Naive thymus-derived CD8-positive, alpha-beta T cell (primary cell): ENCODE measurements around the gene MED14. TPM values are rescaled to one million over a fixed set of nuclear protein-coding genes. Genes with fewer than 3 reads are reported as not detected.
A peak's percentile ranks its signal among the peaks of the same experiment; 100 is the strongest.
"Not testable (repeated sequence)": the region's sequence is repeated elsewhere in the genome, so short reads cannot be mapped to it uniquely, and the experiment has no call there.

Source experiments
- ATAC-seq, 2 donors: fragments of 150-1000 bp; cut with Tn5 transposase in 1 of 2; sonication (Bioruptor Pico), chemical (Tn5 transposase) in 1 of 2; 1 replicate in 1 of 2; 2 replicates in 1 of 2; pipeline ENCODE4 v1.10.0; 2021; ENCODE audit warnings: mild to moderate bottlenecking in 2 of 2, moderate library complexity in 2 of 2
- POLR2A ChIA-PET: fragments of 350-600 bp; sonication (Branson Sonifier 250); formaldehyde crosslinking; loops from one replicate; lab custom pipeline; 2021; ENCODE audit warnings: antibody characterized with exemption; lab: Charles Lee
- DNase-seq, 10 donors: peaks; one replicate each; pipeline versions ENCODE4 v3.0.0 to v3.0.0-alpha.2; 2020 to 2022
- H3K27ac Mint-ChIP-seq, 10 donors: one replicate each; pipeline ENCODE4 v1.8.0; 2020 to 2022; ENCODE audit warnings: mild to moderate bottlenecking in 10 of 10, mixed read lengths in 10 of 10, moderate library complexity in 4 of 10, inconsistent platforms in 1 of 10
- H3K27me3 Mint-ChIP-seq, 5 donors: one replicate each; pipeline ENCODE4 v1.8.0; 2021 to 2022; ENCODE audit warnings: mixed read lengths in 5 of 5
- H3K36me3 Mint-ChIP-seq, 3 donors: one replicate each; pipeline ENCODE4 v1.8.0; 2020 to 2022; ENCODE audit warnings: mixed read lengths in 3 of 3, mild to moderate bottlenecking in 2 of 3, inconsistent platforms in 1 of 3
- H3K4me1 Mint-ChIP-seq, 4 donors: one replicate each; pipeline ENCODE4 v1.8.0; 2021 to 2022; ENCODE audit warnings: mixed read lengths in 4 of 4
- H3K4me3 Mint-ChIP-seq, 10 donors: one replicate each; pipeline ENCODE4 v1.8.0; 2020 to 2022; ENCODE audit warnings: mild to moderate bottlenecking in 10 of 10, mixed read lengths in 10 of 10, moderate library complexity in 6 of 10, inconsistent platforms in 1 of 10
- H3K9me3 Mint-ChIP-seq, 9 donors: one replicate each; pipeline ENCODE4 v1.8.0; 2020 to 2022; ENCODE audit warnings: mixed read lengths in 9 of 9, mild to moderate bottlenecking in 3 of 9, inconsistent platforms in 1 of 9, moderate library complexity in 1 of 9
- polyA plus RNA-seq, 3 donors: library from polyadenylated mRNA; unstranded; fragments of 300-500 nt; fragmentation: Illumina TruSeq; gene quantifications; one replicate each; pipeline ENCODE4 v1.2.3, GENCODE V29; 2021
- total RNA-seq, 8 experiments: library from RNA in 2 of 8; stranded (reverse) in 2 of 8; gene quantifications; one replicate each; pipeline ENCODE4 v1.2.3 and lab custom pipeline; 2021 to 2026

Gene MED14
- total RNA-seq (10 to 100 TPM; 37.2 to 42.0 TPM), polyA plus RNA-seq (10 to 100 TPM in 1 of 3 donors, 1 to 10 TPM in 2; 6.0 to 11.7 (median 6.7) TPM), total RNA-seq (lab: John Stamatoyannopoulos, UW) (26.6 to 61.0 (median 47.9) reads per million in 6 experiments)

DNA sequence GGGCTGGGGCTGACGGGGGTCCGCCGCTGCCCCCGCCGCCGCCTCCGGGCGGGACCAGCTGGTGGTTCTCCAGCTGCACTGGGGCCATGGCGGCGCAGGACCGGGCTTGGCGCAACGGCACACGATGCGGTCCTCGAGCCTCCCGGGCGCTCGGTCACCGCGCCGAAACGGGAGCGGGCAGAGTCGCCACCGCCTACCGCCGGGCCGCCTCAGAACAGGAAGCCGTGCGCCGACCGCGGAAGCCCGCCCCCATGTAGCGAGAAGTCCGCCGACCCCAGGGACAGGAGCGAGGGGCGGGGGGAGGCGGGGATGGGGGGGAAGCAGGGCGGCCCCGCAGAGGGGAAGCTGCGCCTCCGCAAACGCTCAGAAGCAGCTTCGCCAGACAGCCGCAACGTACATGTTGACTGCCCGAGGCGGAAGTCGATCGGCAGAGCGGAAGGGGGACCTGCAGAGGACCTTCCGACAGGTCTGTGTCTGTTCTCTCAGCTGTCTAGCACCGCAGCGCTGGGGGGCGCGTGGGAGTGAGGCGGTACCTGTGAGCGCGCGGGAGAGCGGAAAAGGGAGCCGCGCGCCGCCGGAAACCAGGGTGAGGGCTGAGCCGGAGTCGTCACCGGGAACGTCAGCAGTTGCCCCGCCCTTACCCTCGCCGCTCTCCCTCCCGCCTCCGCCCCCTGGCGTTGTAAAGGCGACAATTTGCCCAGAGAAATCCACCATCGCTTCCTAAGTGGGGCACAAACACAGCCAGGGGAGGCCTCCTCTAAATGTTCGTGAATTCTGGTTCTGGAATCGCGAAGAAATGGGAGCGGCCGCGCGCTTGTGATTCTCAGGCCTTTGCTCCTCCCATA, at the start of gene MED14:
Gene MED14, minus strand, starts transcription at position 218 of the 845 bp plus-strand sequence. Its CDS starts 130 bp downstream, at position 88.
- H3K4me1 Mint-ChIP-seq: peaks cover 13 to 54% (median 47%) of the 10 kb centered on the region in 4 donors
- peak; percentile 83 to 98 (median 93) for DNase-seq
- peak within 1 kb of the TSS; percentile 91 to 99 (median 92) for H3K4me3 Mint-ChIP-seq
- POLR2A ChIA-PET: interaction anchor here (0.5 to 2.3 kb wide), 11 partner anchors 8 to 598 kb away, joined by 3 to 12 read pairs (median 4); partner anchors contain the start of genes ATP6AP2, CXorf38, DDX3X and USP9X
- H3K27me3 Mint-ChIP-seq: no peaks in the 10 kb centered on the region
- peak within 1 kb of the TSS; percentile 94 to 99 (median 98) for H3K27ac Mint-ChIP-seq
- H3K36me3 Mint-ChIP-seq: no peaks in the 10 kb centered on the region
- no peaks in the 10 kb centered on the region for H3K9me3 Mint-ChIP-seq
- peak; percentile 89 to 91 for ATAC-seq

DNA sequence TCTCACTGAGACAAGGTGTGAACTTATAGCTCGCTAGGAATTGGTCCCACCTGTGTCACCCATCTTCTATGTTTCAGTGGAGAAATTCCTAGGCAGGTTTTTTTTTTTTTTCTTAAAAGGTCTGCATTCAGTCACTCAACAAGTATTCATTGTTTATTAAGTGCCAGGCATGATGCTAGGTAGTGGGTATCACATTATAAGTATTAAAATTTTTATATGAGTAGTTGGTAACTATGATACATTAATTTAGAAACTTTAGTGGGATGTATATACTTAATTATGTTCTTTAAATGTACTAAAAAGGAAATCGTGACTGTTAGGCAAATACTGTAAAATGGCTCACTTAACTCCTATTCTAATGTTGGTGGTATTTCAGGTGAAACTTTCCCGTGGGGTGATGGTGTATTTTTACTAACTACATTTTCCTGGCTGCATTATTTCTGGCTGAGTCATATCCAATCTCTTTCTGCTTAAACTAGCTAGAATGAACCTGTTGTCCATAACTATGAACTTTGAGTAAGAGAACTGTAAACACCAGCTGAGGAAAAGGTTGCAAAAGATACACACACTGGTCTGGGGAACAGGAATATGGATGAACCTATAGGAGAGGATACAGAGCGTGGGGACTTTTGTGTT, 49.3 kb upstream of the MED14 start:
- Mint-ChIP-seq H3K4me3 (no peak overlapping the region), H3K9me3 (peaks cover 0 to 1% (median 0%) of the 10 kb centered on the region in 9 donors), H3K27me3 (no peaks in the 10 kb centered on the region), H3K36me3 (no peaks in the 10 kb centered on the region), H3K27ac (no peak overlapping the region), H3K4me1 (no peaks in the 10 kb centered on the region)
- POLR2A ChIA-PET: no interaction called here
- DNase-seq (no peak), ATAC-seq (no peak)

DNA sequence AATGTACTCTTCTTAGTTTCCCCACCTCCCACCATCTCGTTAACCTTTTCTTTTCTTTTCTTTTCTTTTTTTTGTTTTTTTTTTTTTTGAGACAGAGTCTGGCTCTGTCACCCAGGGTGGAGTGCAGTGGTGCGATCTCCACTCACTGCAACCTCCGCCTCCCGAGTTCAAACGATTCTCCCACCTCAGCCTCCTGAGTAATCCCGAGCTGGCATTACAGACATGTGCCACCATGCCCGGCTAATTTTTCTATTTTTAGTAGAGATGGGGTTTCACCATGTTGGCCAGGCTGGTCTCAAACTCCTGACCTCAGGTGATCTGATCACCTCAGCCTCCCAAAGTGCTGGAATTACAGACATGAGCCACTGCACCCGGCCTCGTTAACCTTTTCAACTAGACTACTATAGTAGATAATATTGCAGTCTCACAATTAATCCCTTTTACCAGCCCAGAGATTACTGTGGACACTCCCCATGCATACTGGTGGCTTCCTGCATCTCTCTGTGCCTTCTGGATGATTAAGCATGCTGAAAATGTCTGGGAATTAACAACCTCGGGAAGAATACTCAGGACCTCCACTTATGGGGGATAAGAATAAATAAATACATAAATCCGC, 47.4 kb upstream of the MED14 start:
- H3K27ac Mint-ChIP-seq, POLR2A ChIA-PET, H3K4me3 Mint-ChIP-seq, H3K9me3 Mint-ChIP-seq, H3K4me1 Mint-ChIP-seq, ATAC-seq, H3K36me3 Mint-ChIP-seq, DNase-seq, H3K27me3 Mint-ChIP-seq: not testable (repeated sequence)

DNA sequence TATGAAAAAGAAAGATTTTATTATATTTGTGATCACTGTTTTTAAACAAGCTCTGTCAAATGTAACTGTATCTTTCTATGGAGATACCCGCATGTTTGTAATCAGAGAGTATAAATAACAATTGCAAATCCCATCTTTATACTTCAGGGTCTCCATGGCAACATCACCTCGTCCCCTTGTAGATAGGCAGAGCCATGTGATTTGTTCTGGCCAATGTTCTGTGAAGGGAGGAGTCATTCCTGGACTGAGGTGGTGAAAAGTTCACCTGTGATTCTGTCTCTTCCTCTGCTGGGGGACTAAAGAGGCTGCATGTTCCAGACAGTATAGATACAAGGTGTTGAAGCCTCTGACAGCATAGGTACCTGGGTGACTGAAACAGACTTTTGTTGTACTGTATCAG, 45.6 kb upstream of the MED14 start:
- no peak overlapping the region for H3K27ac Mint-ChIP-seq
- ATAC-seq: peak in 1 of 2 donors; percentile 50
- H3K4me3 Mint-ChIP-seq: no peak overlapping the region
- POLR2A ChIA-PET: no interaction called here
- peaks cover 0 to 4% (median 0%) of the 10 kb centered on the region in 5 donors for H3K27me3 Mint-ChIP-seq
- no peaks in the 10 kb centered on the region for H3K36me3 Mint-ChIP-seq
- DNase-seq: no peak
- H3K4me1 Mint-ChIP-seq: no peaks in the 10 kb centered on the region
- H3K9me3 Mint-ChIP-seq: no peaks in the 10 kb centered on the region

DNA sequence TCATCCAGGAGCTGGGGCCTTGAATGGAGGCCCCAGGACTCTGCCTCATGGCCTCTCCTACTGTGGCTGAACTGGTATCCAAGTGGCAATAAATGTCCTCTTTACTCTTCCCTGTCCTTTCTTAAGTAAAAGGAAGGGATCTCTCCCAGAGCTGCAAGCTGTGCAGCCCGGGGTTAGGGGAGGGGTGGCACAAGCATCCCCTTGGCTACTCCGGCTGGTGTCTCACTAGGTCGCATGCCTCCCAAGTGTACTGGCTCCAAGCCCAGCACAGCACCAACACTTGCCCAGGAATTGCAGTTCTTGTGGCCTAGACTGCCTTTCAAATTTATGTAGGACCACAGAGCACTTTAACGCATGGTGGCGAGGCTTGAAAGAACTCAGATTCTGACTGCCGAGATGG, 44.7 kb upstream of the MED14 start:
- no peak for DNase-seq
- no peak overlapping the region for H3K4me3 Mint-ChIP-seq
- no peak overlapping the region for H3K27ac Mint-ChIP-seq
- POLR2A ChIA-PET: no interaction called here
- peaks cover 0 to 4% (median 0%) of the 10 kb centered on the region in 5 donors for H3K27me3 Mint-ChIP-seq
- no peaks in the 10 kb centered on the region for H3K4me1 Mint-ChIP-seq
- no peaks in the 10 kb centered on the region for H3K36me3 Mint-ChIP-seq
- H3K9me3 Mint-ChIP-seq: no peaks in the 10 kb centered on the region
- ATAC-seq: no peak

DNA sequence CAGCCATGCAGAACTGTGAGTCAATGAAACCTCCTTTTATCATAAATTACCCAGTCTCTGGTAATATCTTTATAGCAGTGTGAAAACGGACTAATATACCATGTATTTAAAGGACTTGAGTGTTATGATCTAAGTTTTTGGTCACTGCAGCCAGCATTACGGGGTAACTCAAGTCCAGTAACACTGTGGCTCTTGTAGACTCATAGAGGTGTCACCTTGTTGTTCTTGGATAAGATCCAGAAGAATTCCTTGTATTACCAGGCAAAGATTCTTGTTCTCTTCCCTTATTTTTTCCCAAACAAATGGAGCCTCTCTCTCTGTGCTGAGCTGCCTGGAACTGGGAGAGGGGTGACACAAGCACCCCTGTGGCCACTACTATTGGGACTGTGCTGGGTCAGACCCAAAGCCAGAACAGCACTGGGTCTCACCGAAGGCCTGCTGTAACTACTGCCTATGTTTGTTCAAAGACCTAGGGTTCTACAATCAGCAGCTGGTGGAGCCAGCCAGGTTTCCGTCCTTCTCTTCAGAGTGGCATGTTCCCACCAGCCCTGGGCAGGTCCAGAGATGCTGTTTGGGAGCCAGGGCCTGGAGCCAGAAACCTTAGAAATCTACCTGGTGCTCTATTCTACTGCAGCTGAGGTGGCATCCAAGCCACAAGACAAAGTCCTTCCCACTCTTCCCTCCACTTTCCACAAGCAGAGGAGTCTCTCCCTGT, 43.7 kb upstream of the MED14 start:
- no peak for DNase-seq
- no peaks in the 10 kb centered on the region for H3K4me1 Mint-ChIP-seq
- POLR2A ChIA-PET: no interaction called here
- H3K9me3 Mint-ChIP-seq: no peaks in the 10 kb centered on the region
- no peak overlapping the region for H3K27ac Mint-ChIP-seq
- ATAC-seq: no peak
- H3K36me3 Mint-ChIP-seq: no peaks in the 10 kb centered on the region
- H3K27me3 Mint-ChIP-seq: peaks cover 0 to 4% (median 0%) of the 10 kb centered on the region in 5 donors
- H3K4me3 Mint-ChIP-seq: no peak overlapping the region

DNA sequence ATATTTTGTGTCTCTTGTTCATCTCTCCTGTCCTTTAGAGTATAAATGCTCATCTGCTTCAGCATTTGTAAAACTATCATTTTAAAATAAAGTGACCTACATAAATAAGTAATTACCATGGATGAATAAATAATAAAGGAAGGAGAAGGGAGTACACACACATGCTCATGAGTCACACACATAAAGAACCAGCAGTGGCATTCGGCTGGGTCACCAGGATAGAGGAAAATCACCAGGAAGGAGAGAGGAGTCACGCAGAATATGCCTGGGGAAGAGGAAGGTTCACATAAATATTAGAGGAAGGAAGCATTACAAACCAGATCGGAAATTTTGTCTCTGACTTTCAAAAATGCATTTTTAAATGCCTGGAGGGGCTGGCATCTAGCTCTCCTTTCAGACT, 38.5 kb upstream of the MED14 start:
- ATAC-seq: no peak

DNA sequence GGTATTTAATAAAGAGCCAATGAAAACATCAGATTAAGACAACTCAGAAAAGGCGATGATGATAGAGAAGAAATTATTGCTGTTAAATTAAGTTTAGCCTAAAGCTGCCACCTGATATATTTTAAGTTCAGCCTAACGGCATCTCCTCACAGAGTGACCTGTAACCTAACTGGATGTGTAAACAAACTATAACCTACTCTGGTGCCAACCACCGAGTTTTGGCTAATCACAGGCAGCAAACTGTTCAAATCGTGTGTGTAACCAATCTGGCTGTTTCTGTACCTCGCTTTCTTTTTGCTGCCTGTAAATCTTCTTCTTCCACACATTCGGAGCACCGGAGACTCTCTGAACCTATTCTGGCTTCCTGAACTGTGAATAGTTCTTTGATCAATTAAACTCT, 37.8 kb upstream of the MED14 start:
- DNase-seq (no peak), ATAC-seq (no peak)
- no peak overlapping the region for H3K27ac Mint-ChIP-seq
- H3K4me1 Mint-ChIP-seq: no peaks in the 10 kb centered on the region
- no peaks in the 10 kb centered on the region for H3K36me3 Mint-ChIP-seq
- no peak overlapping the region for H3K4me3 Mint-ChIP-seq
- no peaks in the 10 kb centered on the region for H3K9me3 Mint-ChIP-seq
- peaks cover 0 to 4% (median 0%) of the 10 kb centered on the region in 5 donors for H3K27me3 Mint-ChIP-seq
- POLR2A ChIA-PET: no interaction called here

More for the DNA sequence above, 38.5 kb upstream of the MED14 start:
- POLR2A ChIA-PET: no interaction called here
- peaks cover 0 to 4% (median 0%) of the 10 kb centered on the region in 5 donors for H3K27me3 Mint-ChIP-seq
- no peak overlapping the region for H3K4me3 Mint-ChIP-seq
- H3K4me1 Mint-ChIP-seq: no peaks in the 10 kb centered on the region
- no peaks in the 10 kb centered on the region for H3K36me3 Mint-ChIP-seq
- H3K27ac Mint-ChIP-seq: peak overlapping the region in 1 of 10 donors; percentile 33
- no peaks in the 10 kb centered on the region for H3K9me3 Mint-ChIP-seq
- no peak for DNase-seq

DNA sequence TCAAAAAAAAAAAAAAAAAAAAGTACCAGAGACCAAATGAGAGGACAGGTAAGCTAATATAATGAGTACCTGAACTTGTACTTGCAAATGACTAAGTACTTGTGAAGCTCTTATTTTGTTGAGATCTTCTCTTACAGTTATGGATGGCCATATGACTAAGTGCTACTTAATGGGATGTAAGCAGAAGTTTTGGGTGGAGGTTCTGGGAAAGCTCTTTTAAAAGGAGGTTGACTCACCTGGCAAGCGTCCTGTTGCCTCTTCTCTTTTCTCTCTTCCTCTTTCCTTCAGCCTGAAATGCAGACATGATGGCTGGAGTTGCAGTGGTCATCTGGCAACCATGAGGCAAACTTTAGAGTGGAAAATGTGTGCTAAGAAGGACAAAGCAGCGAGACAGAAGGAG, 36.9 kb upstream of the MED14 start:
- DNase-seq (no peak), ATAC-seq (no peak)
- peak overlapping the region in 1 of 10 donors; percentile 6 for H3K27ac Mint-ChIP-seq
- no peaks in the 10 kb centered on the region for H3K36me3 Mint-ChIP-seq
- POLR2A ChIA-PET: no interaction called here
- no peak overlapping the region for H3K4me3 Mint-ChIP-seq
- no peaks in the 10 kb centered on the region for H3K9me3 Mint-ChIP-seq
- no peaks in the 10 kb centered on the region for H3K27me3 Mint-ChIP-seq
- H3K4me1 Mint-ChIP-seq: no peaks in the 10 kb centered on the region

DNA sequence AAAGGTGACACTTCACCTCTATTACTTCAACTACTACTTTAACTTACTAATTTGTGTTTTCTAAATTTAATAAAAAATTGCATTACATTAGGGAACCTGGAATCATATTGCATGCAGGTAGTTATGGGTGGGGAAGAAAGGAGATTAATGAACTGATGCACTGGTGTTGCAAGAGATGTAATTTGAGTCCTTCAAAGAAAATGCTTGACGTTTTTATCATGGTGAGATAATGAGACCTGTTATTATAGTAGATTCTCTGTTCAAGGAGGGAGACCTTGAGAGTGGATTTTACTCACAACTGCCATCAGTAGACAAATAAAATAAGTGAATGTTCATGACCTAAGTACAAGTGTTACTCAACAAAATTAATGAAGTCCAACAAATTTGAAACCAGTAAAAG, 26.4 kb upstream of the MED14 start:
- H3K27ac Mint-ChIP-seq: no peak overlapping the region
- H3K4me1 Mint-ChIP-seq: peaks cover 0 to 2% (median 0%) of the 10 kb centered on the region in 4 donors
- ATAC-seq (no peak), DNase-seq (no peak)
- H3K9me3 Mint-ChIP-seq: peaks cover 0 to 17% (median 0%) of the 10 kb centered on the region in 9 donors
- H3K27me3 Mint-ChIP-seq: no peaks in the 10 kb centered on the region
- peaks cover 0 to 14% (median 0%) of the 10 kb centered on the region in 3 donors for H3K36me3 Mint-ChIP-seq
- no peak overlapping the region for H3K4me3 Mint-ChIP-seq
- POLR2A ChIA-PET: no interaction called here

DNA sequence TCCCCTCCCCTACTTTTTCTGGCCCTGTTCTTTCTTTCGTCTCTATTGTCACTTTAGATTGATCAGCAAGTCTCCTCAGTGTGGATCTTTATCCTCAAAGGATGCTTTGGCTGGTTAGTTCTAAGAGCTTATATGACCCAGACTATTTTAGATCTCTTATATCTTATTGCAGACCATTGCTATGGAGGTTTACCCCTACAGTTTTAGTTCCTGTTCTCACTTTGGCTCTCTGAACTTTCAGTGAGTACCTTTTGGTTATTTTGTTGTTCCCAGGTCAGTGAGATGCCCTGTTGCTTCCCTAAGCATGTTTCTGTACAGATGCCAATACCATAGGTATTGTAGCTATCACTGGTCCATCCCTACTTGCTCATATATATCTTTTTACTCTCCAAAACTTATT, 24.0 kb upstream of the MED14 start:
- DNase-seq: no peak
- Mint-ChIP-seq H3K4me3 (no peak overlapping the region), H3K27me3 (no peaks in the 10 kb centered on the region), H3K27ac (no peak overlapping the region), H3K9me3 (no peaks in the 10 kb centered on the region), H3K4me1 (peaks cover 0 to 2% (median 0%) of the 10 kb centered on the region in 4 donors), H3K36me3 (peaks cover 0 to under 1% (median 0%) of the 10 kb centered on the region in 3 donors)
- no peak for ATAC-seq
- POLR2A ChIA-PET: interaction anchor here (0.5 kb wide), 1 partner anchor 342 kb away, joined by 3 read pairs; no protein-coding TSS in a partner anchor

DNA sequence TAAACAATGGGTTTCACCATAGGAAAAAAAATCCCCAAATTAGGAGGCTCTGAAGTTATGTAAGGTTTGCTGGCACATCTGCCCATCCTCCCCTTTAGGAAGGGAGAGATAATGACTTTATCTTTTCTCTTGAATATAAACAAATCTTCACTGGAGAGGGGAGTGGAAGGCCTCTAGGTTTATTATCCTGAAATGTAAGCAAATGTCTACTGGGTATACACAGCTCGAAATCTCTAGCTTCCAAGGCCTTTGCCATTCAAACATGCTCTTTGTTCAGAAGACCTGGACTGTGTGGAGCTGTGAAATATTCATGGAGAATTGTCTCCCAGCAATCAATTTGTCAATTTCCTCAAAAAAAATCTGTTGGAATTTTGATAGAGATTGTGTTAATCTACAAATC, 21.7 kb upstream of the MED14 start:
- DNase-seq (no peak), ATAC-seq (no peak)
- Mint-ChIP-seq H3K27me3 (no peaks in the 10 kb centered on the region), H3K4me3 (no peak overlapping the region), H3K36me3 (peaks cover 0 to 8% (median 0%) of the 10 kb centered on the region in 3 donors), H3K4me1 (peaks cover 0 to 2% (median 0%) of the 10 kb centered on the region in 4 donors), H3K9me3 (peaks cover 0 to 19% (median 0%) of the 10 kb centered on the region in 9 donors), H3K27ac (no peak overlapping the region)
- POLR2A ChIA-PET: no interaction called here
